Epithelial cell of proximal tubule (primary cell): ENCODE measurements around the gene LRP8. TPM values are rescaled to one million over a fixed set of nuclear protein-coding genes. Genes with fewer than 3 reads are reported as not detected.
"Not testable (repeated sequence)": the region's sequence is repeated elsewhere in the genome, so short reads cannot be mapped to it uniquely, and the experiment has no call there.

ENCODE experiments used
- DNase-seq: peaks from one replicate; pipeline ENCODE4 v3.0.0-alpha.2; 2011; ENCODE audit warnings: low read depth
- H3K4me3 ChIP-seq: 2 replicates; pipeline ENCODE4 v1.5.1; 2011; ENCODE audit warnings: low read depth, mild to moderate bottlenecking, low read length
- CTCF ChIP-seq: conservative IDR thresholded peaks from 2 replicates; pipeline ENCODE4 v1.5.1; 2012; ENCODE audit warnings: low read depth, mild to moderate bottlenecking, low read length
- total RNA-seq: library from RNA; depleted of rRNA; stranded (reverse); fragments of >200 nt; gene quantifications from 2 replicates; pipeline ENCODE4 v1.2.3, GENCODE V29; 2015

LRP8 gene
- total RNA-seq, 1 donor from 2014 or later: 16.1 TPM

GRCh38 chr1:53207726-53208125, 120.1 kb downstream of the LRP8 start:
- H3K4me3 ChIP-seq: no peak overlapping the region
- no peak for TF ChIP-seq CTCF
- DNase-seq: no peak

DNA sequence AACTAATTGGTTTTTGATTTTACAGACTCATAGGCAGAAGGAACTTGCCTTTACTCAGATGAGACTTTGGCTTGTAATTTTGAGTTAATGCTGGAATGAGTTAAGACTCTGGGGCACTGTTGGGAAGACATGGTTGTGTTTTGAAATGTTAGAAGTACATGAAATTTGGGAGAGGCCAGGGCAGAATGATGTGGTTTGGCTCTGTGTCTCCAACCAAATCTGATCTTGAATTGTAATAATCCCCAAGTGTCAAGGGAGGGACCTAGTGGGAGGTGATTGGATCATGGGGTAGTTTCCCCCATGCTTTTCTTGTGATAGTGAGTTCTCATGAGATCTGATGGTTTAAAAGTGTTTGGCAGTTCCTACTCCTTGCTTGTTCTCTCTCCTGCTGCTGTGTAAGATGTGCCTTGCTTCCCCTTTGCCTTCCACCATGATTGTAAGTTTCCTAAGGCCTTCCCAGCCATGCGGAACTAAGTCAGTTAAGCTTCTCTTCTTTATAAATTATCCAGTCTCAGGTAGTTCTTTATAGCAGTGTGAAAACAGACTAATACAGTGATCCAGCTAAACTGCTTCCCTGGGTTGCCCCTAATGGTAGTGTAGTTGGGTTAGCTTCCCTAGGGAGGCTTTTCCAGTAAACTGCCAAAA, 121.0 kb downstream of the LRP8 start:
- DNase-seq: no peak

DNA sequence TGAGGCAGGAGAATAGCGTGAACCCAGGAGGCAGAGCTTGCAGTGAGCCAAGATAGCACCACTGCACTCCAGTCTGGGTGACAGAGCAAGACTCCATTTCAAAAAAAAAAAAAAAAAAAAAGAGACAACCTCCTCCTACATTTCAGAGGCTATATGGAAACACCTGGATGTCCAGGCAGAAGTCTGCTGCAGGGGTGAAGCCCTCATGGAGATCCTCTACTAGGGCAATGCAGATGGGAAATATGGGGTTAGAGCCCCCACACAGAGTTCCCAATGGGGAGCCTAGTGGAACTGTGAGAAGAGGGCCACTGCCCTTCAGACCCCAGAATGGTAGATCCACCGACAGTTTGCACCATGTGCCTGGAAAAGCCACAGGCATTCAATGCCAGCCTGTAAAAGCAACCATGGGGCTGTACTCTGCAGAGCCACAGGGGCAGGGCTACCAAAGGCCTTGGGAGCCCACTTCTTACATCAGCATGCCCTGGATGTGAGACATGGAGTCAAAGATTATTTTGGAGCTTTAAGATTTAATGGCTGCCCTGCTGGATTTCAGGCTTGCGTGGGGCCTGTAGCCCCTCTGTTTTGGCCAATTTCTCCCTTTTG, 121.7 kb downstream of the LRP8 start:
- H3K4me3 ChIP-seq, DNase-seq: not testable (repeated sequence)

More for the DNA sequence above, 121.0 kb downstream of the LRP8 start:
- no peak for TF ChIP-seq CTCF
- no peak overlapping the region for H3K4me3 ChIP-seq

DNA sequence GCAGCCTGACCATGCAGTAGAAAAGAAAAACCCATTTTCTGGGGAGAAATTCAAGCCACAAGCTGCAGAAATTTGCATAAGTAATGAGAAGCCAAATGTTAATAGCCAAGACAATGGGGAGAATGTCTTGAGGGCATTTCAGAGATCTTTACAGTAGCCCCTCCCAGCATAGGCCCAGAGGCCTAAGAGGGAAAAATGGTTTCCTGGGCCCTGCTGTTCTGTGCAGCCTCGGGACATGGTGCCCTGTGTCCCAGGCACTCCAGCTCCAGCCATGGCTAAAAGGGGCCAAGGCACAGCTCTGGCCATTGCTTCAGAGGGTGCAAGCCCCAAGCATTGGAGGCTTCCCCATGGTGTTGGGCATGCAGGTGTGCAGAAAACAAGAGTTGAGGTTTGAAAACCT, 122.4 kb downstream of the LRP8 start:
- DNase-seq, H3K4me3 ChIP-seq: not testable (repeated sequence)

DNA sequence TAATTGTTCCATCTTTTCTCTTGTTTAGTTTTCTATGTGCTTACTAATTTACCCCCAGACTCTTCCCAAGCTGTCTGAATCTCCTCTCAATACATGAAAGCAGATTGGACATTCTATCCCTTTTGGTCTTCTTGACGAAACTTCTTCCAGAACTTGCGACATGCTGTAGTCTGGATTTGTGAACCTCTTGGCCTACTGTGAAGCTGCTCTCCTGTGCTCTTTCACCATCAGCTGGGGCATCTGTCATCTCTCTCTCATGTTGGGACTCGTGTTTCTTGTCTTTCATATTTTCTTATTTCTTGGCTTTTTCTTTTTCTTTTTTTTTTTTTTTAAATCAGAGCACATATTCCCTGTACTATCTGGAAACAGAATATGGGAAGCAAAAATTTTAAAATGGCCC, 124.4 kb downstream of the LRP8 start:
- DNase-seq: no peak
- TF ChIP-seq CTCF: no peak

DNA sequence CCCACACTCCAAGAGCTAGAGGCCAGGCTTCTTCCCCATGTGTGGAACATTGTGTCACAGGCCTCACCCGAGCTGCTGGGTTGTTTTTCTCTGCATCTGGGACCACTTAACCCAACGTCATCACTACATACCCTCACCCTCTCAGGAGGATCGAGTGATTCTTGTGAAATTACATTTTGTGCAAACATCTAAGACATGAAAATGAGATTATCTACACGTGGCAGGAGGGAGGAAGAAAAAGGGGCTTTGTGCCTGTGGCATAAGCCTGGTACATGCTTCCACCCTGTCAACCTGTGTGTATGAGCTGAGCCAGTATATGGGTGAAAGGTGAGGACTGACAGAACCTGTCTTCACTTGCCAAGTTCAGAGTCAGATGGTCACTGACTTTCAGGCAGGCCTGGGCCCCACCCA, 129.6 kb downstream of the LRP8 start:
- peak overlapping the region; percentile 98 for H3K4me3 ChIP-seq
- no peak for DNase-seq
- TF ChIP-seq CTCF: no peak

More for the DNA sequence above, 124.4 kb downstream of the LRP8 start:
- H3K4me3 ChIP-seq: no peak overlapping the region

GRCh38 chr1:53197291-53198200, 130.3 kb downstream of the LRP8 start:
- peak overlapping the region; percentile 98 for H3K4me3 ChIP-seq
- DNase-seq: no peak
- no peak for TF ChIP-seq CTCF
